ENCODE data around the gene OR11H12.
"Not testable (repeated sequence)": the region's sequence is repeated elsewhere in the genome, so short reads cannot be mapped to it uniquely, and the experiment has no call there.

The OR11H12 gene, protein sequence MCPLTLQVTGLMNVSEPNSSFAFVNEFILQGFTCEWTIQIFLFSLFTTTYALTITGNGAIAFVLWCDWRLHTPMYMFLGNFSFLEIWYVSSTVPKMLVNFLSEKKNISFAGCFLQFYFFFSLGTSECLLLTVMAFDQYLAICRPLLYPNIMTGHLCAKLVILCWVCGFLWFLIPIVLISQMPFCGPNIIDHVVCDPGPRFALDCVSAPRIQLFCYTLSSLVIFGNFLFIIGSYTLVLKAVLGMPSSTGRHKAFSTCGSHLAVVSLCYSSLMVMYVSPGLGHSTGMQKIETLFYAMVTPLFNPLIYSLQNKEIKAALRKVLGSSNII

GRCh38 chr14:18600817-18601216, at the start of gene OR11H12:
TSS of gene OR11H12 (plus strand) at chr14:18601117. CDS start at chr14:18601117, 0 bp downstream.
- DNase-seq = not testable (repeated sequence)

DNA sequence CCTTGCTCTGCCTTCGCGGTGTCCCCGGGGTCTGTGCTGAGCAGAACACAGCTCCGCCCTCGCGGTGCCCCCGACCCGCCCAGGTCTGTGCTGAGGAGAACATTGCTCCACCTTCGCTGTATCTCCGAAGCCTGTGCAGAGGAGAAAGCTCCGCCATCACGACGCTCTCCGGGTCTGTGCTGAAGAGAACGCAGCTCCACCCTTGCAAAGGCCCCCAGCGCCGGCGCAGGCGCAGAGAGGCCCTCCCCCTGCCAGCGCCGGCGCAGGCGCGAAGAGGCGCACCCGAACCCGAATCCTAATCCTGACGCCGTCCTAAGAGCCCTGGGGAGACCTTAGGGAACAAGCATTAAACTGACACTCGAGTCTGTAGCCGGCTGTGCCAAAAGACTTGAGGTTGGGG, 18.0 kb upstream of the OR11H12 start:
- not testable (repeated sequence) for DNase-seq

DNA sequence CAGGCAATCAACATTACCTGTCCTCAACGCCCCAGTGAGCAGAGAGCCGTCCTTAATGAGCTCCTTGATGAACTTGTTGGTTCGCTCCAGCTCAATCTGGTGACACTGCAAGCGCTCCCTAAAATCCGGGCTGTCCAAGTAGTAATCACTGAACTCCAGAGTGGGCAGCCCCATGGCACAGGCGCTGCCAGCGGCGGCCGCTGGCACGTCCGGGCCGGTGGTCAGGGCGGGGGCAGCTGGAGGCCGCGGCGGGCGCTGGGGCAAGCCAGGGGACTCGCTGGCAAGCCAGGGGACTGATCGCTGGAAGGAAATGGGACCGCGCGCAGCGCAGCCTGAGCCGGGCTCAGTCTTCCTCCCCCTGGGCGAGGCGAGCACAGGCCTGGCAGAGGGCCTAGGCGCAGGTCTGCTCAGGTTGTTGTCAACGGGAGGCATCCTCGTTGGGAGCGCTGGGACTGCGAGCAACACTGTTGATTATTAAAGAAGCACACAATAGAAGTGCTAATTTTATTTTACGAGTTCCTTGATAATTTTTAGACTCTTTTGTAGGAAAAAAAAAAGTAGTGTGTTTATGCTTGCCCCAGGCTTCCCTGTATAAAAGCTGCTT, 25.8 kb downstream of the OR11H12 start:
- not testable (repeated sequence) for DNase-seq

DNA sequence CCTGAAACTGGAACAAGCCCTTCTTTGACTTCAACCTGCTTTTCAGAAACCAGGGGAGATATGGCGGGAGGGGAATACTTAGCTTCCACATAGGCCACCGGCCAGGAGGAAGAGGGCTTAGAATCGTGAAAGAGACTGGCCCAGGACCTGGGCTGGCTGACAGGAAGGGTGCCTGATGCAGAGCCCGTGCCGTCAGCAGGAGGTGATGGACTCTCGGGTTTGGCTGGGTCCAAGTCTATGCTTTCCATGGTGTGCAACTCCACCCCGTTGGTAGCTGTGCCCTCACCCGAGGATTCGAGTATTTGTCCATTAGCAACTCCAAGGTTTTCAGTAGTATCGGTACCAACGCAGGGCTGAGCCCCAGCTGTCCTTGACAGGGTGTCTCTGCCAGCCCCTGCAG, 35.1 kb downstream of the OR11H12 start:
- not testable (repeated sequence) for DNase-seq

DNA sequence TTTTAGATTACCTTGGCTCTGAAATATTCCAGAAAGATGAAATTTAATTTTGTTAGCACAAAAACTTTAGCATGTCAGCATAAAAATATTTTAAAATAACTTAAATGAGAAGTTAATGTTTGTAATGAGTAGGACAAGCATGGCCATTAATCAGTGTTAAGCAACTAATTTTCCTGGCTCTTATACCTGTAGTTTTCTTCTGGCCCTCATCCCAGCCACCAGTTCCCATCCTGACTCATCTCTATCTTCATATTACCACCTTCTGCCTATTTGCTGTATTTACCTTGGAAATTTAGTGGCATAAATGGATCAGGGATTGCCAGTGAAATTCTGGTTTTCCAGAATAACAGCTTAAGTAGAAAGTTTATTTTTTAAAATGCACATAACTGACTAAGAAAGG, 37.1 kb downstream of the OR11H12 start:
- DNase-seq = not testable (repeated sequence)

DNA sequence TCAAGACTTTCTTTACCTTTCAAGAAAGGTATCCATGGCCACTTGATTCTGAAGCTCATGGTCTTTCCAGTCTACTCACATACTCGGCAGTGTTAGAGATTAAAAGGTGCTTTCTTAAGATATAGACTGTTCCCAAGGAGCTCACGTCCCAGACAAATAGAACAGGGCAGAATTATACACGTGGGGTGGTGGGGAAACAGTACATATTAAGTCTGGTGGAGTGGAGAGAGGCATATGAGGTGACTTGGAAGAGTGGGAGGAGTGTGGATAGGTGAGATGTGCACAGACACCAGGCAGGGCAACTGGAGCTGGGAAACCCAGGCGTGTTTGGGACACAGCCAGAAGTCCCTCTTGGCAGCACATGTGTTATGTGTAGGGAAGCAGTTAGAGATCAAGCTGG, 37.9 kb downstream of the OR11H12 start:
- not testable (repeated sequence) for DNase-seq

GRCh38 chr14:18646075-18646730, 45.3 kb downstream of the OR11H12 start:
- DNase-seq = not testable (repeated sequence)
